GM18867 (cell line): ENCODE measurements around the gene A4GNT.
"Not testable (repeated sequence)": the region's sequence is repeated elsewhere in the genome, so short reads cannot be mapped to it uniquely, and the experiment has no call there.

ENCODE experiments used
- ATAC-seq: cut with Tn5 transposase; IDR thresholded peaks from one replicate; pipeline ENCODE4 v1.9.1; 2021; ENCODE audit warnings: mild to moderate bottlenecking, moderate library complexity; ENCODE audit not compliant: unreplicated experiment

The A4GNT gene

DNA sequence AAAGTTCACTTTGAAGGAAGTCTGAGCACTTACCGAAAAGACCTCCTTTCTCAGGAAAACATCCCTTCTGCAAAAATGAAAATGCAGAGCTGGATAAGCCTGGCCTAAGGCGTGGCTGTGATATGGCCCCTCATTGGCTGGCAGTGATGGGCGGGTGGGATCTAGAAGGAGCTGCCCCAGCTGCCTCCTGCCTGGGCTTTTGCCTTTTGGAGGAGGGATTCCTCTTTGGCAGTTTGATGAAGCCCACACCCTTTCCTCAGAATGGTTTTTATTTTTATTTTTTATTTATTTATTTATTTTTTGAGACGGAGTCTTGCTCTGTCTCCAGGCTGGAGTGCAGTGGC, 12.8 kb downstream of the A4GNT start:
- ATAC-seq: no peak

DNA sequence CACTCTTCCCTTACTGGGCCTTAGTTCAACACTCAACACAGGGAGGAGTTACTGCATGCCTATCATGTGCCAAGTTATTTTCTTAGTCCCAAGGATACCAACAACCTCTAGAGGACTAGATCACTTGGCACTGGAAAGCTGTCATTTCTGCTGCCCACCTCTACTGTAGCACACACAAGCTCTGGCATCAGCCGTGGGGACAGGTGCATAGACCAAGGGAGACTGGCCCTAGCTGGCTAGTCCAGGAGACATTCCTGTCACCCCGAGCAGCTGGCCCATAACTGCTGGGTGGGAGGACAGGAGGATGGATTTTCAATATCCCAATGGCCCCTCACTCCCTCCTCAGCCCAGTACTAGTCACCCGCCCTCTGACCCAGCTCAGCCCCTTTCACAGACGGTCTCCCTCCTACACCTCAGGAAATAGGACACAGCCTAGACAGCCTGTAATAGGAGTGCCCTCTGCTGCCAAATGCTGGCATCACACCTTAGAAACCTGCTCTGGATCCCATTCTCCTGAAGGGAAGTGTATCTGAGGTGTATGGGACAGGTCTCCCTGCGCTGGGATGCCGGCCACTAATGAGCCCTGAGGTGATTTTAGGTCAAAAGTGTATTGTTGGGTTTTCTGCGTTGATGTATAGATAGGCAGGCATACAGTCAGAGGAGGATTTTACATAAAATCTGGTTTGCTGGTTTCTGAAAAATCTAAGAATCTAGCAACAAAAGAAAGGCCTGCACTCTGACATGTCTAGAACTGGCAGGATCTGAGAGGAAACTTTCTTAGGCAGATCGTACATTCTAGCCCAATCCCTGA, 13.4 kb downstream of the A4GNT start:
- ATAC-seq: peak; percentile 85

DNA sequence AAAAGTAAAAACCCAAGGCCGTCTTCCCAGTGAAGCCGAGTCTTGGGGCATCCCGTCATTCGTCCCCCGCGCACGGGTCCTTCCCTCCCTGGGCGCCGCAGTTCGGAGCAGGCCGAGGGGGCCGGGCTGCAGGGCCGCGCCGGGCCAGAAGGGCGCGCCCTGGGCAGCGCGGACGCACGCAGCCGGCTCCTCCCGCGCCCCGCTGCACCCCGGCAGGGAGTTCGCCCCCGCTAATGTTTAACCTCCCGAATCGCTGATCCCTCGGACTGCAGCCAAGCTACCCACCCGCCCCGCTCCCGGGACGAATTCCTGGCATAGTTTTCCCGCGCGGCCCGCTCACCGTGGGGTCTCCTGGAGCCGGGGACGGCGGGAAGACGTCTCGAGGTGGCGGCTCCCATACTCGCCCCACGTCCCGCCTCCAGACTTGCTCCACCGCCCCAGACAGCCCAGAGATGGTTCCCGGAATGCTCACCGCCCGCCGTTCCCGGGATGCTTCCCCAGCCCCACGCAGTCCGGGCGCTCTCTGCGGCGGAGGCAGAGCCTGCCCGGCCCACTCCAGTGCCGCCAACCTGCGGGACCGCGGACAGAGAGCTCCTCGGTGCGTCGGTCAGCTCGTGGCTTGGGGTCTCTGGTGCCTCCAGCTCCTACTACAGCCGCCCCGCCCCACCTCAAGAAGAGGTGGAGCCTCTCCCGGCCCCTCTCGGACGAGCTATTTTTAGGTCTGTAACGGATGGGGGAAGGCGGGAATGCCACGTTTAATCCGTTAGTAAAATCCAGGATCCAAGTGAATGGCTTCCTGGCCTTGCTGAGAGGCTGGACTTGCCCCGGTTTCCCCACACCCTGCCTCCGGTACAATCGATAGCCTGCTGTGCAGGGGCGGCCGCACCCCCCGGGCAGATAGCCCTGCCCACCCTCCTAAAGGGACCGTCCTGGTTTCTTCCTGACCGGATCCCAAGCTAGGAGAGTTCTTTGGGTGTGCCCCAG, 16.9 kb downstream of the A4GNT start, which contains the start of gene DZIP1L:
Gene DZIP1L (minus strand): TSS at position 621 of the 984 bp plus-strand sequence. CDS start 11,637 bp downstream, outside the sequence.
- peak; percentile 74 for ATAC-seq

DNA sequence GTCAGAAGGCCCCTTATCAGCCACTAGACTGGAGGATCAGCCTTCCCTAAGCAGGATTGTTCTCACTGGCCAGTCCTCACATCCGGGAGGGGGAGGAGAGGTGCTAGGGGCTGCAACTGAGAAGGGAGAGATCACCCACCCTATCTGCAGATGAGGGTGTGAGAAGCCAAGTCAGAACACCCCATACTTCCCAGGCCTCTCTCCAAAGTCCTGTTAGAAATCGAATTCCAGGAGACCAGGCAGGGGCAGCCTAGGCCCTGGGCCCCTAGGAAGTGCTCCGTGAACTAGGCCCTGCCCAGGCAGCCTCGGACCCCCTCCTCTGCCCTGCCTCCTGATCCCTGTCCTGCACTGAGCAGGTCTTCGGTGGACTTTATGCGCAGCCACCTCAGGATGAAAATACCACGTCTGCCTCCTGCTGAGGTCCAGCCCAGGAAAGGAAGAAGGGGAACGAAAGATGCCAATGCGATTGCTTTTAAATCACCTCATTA, 17.7 kb downstream of the A4GNT start:
- ATAC-seq: no peak

DNA sequence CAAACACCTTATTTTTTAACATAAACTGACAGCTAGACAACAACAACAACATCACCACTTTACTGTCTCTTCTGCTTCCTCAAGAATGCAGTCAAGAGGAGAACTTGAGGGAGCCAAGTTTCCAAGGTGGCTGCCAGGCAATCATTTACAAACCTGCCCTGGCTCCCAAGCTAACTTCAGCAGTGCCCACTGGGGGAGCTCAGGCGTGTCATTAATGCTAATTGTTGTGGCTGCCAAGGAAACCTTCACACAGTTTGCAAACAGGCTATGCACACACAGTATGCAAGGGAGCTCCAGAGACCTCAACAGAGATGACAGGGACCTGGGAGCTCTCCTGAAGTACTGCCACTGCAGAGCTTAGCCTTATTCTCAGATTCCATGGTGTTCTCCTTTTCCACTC, 18.9 kb downstream of the A4GNT start:
- no peak for ATAC-seq

DNA sequence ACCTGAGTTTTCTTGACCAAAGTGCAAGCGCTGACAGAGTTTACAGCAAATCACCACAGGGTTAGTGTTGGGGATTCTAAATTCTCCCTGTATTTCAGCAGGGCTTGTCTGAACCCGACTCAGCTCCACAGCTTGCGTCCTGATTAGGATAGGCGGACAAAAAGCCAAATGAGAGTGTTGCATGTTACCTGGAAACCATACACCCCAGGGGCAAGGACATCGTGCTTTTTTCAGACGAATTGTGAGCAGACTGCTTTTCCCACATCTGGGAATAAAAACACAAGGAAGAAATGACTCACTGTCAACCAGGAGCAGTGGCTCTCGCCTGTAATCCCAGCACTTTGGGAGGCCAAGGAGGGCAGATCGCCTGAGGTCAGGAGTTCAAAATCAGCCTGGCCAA, 19.8 kb downstream of the A4GNT start:
- no peak for ATAC-seq

DNA sequence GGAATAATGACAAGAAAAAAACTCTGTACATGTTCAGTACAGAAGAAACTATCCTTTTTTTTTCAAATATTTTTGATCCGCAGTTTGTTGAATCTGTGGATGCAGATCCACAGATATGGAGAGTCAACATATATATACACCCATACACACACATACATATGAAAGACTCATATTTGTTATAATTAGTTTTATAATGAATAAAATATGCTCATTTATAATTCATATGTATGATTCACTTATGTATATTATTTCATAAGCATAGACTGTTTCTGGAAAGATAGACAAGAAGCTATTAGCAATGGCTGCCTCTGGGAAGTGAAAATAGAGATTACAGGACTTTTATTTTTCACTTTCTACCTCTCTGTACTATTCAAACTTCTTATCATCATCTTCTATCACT, 26.6 kb downstream of the A4GNT start:
- ATAC-seq: no peak

DNA sequence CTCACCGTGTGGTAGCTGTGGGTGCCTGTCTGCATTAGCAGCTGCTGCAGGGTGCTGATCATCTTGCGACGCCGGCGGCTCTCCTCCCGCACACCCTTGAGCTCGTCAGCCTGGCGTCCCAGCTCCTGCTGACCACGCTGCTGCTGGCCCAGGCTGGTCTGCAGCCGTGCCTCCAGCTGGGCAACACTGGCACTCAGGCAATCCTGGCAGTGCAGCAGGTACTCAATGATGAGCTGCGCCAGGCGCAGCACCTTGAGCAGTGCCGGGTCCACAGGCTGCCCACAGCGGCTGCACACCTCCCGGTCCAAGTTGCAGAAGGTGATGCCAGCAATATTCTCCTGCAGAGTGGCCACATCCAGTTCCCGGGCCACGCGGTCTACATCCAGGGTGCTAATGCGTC, 28.7 kb downstream of the A4GNT start:
- no peak for ATAC-seq

DNA sequence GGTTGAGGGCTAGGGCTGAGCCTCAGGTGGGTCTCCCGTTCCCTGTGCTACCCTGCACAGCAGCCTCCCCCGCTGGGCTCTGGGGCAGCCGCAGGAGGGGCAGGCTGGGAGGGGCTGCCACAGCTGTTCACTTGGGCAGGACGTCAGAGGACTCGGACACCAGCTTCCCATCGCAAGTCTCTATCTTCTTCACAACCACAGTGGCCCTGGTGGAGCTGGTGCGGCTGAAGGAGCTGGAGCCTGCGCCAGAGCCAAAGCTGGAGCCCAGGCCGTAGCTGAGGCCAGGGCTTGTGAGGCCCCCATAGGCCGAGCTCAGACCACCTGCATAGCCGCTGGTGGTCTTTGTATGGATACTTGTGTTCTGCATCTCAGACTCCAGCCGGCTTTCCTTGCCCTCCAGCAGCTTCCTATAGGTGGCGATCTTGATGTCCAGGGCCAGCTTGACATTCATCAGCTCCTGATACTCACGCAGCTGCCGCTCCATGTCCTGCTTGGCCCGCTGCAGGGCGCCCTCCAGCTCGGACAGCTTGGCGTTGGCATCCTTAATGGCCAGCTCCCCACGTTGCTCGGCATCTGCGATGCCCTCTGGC, 30.7 kb downstream of the A4GNT start:
- not testable (repeated sequence) for ATAC-seq

DNA sequence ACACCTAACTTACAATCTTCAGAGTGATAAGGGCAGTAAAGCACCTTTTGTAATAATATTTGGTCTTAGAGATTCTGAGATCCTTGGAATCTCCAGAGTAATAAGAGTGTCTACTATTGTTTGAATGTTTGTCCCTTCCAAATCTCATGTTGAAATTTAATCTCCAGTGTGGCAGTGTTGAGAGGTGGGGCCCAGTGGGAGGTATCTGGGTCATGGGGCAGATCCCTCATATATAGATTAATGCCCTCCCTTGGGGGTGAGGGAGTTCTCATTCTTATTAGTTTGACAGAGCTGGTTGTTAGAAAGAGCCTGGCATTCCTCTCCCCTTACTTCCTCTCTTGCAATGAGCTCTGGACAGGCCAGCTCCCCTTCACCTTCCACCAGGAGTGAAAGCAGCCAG, 32.8 kb downstream of the A4GNT start:
- no peak for ATAC-seq

DNA sequence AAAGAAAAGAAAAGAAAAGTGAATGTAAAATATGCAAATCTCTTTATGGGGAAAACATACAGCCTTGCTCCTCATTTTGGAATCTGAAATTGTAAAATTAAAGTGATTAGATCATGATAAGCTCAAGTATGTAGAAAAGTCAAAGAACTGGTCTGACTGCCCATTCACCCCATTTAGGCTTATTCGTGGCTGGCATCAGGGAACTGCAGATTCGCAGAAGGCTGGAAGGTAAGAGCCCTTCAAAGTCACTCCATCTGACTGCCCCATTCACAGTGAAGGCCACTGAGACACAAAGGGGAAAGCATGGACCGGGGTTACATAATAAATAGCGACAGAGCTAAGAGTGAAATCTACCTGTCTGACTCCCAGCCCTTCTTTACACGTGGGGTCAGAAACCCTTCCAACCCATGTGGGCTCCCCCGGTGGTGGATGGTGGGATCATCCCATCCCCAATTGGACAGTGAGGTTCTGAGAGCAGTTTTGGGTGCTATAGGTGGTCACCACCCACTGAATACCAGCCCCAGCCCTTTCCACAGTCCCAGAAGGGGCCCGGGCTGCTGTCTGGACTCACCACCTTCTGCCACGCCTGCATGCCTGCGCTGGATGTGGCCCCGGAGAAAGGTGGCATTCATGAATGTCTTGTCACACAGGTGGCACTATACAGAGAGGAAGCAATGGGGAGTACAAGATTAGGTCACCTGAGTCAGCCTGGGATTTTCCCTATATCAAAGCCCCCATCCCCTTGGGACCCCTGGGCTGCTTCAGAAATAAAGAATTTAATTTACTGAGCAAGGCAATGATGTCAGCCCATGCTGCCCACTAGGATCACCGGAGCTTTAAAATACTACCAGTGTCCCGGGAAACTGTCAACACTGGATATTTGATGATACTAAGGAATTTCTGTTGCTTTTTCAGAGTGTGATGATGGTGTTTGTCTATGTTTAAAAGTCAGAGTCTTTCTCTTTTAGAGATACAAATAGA, 34.7 kb downstream of the A4GNT start:
- no peak for ATAC-seq

DNA sequence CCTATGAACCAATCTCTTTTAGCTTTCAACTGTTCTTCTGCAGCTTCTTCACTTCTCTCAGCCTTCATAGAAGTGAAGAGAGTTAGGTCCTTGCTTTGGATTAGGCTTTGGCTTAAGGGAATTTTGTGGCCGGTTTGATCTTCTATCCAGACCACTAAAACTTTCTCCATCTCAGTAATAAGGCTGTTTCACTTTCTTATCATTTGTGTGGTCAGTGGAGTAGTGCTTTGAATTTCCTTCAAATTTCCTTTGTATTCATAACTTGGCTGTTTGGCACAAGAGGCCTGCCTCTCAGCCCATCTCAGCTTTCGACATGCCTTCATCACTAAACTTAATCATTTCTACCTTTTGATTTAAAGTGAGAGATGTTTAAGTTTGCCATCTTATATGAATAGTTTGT, 38.5 kb downstream of the A4GNT start:
- no peak for ATAC-seq

DNA sequence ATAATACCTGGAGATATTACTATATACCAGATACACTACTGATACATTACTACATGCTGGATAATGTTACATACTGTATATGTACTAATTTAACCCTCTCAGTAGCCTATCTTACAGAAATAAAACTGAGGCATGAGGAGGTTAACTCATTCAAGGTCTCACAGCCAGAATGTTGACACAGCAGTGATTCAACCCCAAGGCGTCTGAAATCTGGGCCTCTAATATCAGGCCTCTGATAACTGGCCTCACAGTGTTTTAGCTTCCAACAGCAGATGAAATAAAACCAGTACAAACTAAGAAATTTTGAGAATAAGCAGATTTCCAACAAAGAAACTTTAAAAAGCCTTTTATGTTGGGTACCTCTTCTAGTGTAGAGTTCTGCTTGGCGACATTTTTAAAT, 40.2 kb downstream of the A4GNT start:
- ATAC-seq: no peak

DNA sequence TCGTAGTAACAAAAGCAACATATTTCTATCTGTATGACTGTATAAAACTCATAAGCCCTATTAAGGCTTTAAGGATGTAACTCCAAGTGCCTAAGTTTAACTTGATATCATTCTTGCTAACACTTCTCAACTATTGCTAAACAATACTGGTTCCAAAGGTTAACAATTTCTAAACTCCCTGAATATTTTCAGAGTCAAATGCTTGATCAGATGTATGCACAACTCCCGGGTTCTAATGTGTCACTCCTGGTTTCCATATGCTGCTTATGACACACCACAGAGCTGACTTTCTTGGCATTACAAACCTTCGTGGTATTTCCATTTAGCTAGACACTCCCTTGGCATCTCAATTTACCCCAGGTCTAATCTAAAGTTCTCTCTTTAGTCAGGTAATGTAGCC, 43.1 kb downstream of the A4GNT start:
- no peak for ATAC-seq

DNA sequence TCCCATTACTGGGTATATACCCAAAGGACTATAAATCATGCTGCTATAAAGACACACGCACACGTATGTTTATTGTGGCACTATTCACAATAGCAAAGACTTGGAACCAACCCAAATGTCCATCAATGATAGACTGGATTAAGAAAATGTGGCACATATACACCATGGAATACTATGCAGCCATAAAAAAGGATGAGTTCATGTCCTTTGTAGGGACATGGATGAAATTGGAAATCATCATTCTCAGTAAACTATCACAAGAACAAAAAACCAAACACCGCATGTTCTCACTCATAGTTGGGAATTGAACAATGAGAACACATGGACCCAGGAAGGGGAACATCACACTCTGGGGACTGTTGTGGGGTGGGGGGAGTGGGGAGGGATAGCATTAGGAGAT, 46.4 kb downstream of the A4GNT start:
- not testable (repeated sequence) for ATAC-seq

DNA sequence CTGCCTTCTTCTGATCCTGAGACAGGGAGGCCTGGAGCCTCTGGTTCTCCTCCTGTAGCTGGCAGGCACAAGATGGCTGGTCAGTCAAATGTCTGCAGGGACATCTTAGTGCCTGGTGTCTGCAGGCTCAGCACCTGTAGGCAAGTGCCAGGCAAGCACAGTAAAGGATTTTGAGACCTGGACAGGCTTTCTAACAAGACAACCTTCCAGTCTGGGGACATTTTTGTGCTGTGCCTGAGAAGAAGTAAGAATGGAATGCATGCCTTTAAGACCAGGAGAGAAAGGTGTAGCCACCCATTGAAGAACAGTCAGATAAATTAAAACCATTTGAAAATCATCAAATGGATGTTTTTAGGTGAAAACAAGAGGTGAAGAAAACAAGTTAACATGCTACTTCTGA, 48.0 kb downstream of the A4GNT start:
- no peak for ATAC-seq

DNA sequence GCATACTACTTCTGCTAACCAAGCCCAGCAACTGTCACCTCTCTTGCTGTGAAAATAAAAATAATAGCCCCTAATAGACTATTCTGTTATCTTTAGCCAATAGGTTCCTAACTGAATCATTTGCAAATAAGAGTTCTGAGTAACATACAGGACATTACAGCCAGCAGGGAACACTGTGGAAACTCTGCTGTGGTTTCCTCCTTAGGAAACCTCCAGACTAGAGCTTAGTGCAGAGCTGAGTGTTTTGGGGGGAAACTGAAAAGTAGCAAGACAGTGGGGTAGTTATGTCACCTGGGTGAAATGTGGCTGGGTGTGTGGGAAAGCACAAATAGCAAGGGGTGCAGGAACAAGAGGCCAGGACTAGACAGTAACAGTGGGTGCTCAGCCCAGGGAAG, 49.2 kb downstream of the A4GNT start:
- ATAC-seq: peak; percentile 27

DNA sequence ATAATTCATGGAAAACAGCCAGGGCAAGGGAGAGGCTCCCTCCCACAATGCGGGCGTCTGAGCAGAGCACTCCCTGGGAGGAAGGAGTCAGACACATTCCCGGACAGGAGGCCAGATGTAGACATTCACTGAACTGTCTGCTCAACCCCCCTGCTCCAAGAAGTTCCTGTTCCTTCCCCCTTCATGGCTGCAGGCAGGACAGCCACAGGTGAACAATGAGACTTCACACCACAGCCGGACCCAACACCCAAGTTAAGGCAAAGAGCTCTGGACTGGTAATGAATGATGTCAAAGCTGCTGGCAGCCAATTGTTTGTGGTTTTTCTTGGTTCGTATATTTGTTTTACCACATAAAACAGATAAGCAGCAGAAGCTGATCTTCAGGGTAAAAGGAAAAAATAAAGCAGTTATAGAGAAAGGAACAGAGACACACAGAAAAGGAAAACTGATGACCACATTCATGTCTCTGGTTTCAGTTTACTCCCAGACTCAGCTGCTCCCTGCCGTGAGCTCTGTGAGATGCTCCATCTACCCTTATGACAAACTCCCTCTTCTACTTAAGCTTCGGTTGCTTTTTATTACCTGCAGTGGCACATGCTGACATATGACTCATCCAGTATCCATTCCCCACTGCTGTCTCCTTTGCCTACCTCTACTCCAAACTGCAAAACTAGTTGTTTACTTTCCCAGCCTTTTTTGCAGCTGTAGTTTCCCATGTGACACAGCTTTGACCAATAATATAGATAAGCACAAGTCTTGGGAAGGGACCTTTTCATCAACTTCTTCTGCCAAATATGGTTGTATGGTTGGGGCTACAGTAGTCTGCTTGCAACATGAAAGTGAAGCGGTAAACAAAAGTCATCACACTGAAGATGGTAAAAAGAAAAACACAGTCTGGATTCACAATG, 49.9 kb downstream of the A4GNT start:
- ATAC-seq: peak; percentile 86
